Measurements from ENCODE around the gene STK32C.

STK32C gene

DNA sequence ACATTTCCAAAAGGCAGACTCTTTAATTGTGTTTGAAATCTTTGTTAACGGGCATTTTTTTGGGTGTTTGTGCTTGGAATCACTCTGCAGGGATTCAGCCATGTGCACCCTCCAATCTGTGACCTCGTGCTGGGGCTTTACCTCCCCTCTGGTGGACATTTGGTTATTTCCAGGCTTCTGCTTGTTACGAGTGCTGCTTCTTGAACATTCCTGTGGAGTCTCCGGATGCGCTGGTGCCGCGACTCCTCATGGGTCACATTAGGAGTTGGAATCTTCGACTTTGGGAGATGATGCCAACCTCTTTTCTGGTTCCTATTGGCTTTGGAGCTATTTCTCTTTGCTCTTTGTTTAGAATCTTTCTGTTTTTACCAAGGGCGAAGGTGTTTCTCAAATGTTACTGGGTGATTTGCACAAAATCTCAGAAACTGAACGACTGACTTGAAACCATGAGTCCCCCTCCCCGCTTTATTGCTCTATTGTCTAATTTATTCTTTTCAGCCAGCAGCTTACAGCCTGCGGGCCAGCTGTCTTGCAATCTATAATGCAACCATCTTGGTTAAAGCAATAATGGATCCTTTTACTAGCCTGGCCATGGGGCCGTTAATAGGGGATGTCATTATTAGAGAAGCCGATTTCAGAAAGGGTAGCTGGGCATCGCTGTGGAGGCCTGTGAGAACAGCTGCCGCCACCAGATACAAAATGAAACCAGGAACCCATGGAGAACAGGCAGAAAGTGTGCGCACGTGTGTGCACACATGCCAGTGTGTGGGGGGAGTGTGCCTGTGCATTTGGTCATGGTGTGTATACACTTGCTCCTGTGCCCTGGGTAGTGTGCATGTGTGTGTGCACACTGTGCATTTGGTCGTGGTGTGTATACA is 130.9 kb downstream of the STK32C start:
- no peak for DNase-seq

DNA sequence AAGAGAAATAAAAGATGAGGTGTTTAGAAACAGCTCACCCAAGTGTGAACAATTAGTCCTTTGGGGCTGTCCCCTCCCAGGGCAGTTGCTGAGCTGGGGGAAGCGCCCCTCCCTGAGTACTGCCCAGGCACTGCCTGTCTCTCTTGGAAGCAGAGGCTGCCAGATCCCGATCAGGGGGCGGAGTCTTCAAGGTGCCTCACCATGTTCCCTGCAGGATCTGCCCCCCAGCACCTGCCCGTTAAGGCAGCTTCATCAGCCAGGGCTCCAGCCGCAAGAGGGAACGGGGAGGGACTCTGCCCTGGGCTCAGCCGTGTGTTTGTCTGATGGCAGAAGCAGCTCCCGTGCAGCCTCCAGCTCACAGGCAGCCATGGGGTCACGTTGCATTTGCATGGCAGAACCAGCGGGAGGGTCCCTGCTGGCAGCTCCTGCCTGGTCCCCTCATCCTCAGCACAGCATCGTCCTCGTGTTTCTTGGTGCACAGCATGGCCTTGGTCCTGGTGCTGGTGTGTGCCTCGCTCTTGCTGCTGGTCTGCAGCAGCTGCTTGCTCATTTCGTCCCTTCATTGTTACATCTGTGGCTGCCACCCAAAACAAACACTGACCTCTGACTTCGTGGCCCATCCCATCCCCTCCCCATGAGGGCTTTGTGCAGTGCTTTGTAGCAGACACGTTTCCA is 131.7 kb downstream of the STK32C start:
- no peak for DNase-seq

DNA sequence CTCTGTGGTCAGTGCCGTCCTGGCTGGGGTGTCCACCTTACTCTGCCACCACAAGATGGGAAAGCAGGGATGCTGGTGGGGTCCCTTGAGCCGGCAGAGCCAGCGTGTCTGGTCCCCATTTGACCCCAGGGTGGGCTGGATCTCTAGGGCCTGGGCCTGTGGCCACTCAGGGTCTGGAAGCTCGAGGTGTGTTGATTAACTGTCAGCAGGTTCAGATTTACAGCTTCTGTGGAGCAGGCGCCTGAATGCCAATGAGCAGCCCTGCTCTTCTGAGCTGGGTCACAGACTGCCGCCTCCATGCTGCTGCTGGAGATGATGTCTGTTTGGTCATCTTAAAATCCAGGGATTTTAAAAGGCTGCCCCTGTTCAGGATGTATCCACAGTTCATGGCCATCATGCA is 132.3 kb downstream of the STK32C start:
- DNase-seq, result no peak

DNA sequence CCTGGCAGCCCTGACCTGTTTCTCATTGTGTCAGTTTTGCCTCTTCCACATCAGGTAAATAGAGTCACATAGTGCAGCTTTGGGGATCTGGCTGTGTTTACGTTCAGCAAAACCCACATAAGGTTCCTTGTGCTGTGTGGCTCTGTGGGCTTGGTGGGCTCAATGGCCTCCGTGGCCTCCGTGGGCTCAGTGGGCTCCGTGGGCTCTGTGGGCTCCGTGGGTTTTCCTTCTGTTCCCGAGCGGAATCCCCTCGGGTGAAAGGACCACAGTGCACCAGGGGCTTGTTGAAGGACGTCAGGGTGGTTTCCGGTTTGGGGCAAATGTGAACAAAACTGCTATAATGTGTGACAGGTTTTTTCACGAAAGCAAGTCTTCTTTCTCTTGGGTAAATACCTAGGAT is 133.5 kb downstream of the STK32C start:
- no peak for DNase-seq

DNA sequence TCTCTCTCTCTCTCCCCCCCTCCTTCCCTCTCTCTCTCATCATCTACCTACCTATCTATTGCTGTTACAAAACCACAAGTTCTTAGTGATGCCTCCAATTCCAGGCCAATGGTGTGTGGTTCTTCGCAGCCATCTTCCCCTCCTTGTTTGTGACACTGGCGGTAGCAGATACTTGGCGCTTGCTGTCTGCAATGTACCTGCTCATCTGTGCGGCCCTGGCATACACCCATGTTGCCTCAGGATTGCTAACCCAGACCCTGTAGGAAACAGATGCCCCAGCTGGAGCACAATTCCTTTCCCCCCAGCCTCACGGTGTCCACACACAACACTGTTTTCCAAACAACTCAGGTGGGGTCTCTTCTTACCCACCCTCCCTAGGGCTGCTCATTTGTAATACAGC is 134.6 kb downstream of the STK32C start:
- no peak for DNase-seq

DNA sequence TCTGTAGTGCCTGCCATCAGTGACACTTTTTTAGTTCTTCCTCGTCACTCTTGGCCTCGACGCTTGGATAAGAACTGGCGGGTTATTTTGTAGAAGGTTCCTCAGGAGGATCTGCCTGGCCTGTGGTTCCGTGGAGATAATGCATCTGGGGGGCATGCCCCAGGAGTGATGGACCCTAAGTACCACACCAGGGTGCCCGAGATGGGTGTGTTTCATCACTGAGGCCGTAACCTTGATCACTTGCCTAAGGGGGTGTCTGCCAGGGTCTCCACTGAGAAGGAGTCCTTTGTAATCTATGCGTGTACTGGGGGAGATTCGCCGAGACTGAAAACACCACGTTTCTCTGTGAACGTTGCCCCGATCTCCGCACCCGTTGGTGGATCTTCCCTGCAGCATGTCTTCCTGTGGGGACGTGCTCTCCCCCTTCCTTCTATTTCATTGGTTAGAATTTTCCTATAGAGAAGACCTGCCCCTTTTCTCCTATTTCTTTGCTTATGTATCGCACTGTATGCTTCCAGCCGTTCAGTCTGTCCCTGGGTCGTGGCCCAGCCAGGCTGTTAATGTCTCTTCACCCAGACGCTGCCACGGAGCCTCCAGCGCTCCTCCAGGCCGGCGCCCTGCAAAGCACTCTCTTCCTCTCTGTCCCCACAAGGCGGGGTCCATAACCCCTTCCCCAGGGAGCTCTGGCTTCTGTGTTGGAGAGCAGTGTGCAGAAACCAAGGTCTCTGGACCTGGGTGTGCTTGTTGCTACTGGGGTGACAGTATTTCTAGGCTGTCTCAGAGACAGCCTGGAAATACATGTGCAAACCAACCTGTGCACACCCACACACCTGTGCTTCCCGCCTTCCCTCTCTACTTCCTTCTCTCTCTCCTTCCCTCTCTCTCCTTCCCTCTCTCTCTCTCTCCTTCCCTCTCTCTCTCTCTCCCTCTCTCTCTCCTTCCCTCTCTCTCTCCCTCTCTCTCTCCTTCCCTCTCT is 135.4 kb downstream of the STK32C start:
- no peak for DNase-seq

DNA sequence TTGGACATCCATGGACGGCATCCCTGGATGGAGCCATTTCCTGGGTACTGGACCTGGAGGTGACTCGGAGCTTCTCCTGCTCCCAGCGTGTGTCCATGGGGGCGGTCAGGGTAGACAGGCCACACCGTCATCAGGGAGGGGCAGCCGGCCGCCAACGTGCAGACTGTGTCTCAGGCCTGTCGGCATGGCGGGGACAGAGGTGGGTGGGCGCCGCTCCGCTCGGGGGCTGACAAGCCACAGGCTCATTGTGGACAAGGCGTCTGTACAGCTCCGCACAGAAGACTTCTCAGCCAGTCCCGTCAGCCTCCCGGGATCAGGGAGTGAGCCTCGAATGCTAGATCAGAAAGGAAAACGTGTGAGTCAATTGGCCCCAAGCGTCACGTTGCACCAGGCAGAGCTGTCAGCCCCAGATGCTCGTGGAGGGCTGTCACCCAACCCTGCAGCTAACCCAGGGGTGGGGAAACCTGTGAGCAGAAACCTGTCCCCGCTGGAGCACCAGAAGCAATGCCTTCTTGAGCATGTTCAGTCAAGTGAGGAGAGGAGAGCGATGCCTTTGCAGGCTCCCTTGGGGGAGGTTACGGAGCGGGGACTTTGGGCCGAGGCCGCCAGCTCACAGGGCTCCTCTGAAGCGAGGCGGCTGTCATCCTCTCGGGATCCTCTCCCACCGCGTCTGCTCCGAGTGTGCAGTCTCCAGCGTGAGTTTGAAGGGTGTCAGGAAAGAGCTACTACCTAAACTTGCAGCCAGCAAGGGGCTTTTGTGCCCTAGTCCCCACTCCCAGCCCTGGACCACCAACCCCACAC is 137.0 kb downstream of the STK32C start:
- no peak for DNase-seq

DNA sequence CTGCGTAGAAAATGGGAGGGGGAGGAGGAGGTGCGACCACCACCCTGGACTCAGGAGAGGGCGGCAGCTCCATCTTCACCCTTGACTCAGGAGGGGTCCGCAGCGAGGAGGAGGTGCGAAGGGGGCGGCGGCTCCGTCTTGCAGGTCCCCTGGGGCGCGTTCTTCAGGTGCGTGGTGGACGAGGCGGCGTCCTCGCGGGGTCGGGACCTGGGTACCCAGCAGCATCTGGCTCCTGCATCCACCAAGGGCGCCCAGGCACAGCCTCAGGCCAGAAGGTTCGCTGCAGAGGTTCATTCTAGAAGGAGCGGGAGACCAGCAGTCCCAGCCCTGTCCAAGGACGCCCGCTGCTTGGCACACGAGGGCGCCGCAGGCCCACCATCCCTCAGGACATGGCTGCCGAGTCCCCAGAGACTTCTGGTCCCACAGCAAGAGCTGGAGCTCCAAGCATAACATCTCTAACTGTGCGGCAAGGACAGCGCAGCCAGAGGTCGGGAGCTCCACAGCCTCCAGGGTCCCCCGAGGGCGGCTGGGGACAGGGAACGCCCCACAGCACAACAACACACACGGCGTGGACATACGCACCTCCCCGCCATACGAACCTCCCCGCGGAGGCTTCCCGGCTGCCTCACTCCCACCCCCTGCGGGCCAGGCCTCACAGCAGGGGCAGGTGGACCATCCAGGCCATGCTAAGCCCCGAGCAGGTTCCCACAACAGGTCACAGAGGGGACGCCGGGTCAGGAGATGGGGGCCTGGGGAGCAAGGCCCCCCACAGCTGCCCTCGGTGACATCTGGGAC is 137.8 kb downstream of the STK32C start:
- no peak for DNase-seq

DNA sequence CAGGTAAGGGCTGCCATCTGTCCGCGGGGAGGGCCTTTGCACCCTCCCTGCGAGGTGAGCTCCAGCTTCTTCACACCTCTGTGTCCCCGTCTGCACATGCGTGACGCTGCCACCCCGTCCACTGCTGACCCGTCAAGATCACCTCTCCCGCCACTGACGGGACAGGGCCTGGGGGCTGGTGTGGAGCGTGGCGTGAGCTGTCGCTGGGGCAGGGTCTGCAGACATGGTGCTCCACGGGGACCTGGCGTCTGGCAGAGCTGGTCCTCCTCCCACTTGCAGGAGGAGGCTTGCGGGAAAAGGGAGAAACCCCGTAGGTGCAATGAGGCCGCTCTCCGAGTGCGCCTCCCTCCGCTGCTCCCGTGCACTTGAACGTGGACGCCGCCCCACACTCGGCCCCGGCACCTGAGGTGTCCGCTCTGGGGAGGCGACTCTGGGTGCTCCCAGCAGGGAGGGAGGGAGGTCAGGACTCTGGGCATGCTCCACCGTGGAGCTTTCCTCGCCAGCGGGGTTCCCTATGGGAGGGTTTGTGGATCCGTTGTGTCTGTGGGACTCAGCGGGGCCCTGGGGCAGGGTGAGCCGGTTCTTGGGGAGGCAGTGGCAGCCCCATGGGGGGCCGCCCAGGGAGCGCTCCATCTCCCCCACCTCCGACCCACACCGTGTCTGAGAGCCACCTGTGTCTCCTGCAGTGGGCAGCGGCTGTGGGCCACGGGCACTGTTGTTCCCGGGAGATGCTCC is 138.6 kb downstream of the STK32C start:
- DNase-seq, result no peak

DNA sequence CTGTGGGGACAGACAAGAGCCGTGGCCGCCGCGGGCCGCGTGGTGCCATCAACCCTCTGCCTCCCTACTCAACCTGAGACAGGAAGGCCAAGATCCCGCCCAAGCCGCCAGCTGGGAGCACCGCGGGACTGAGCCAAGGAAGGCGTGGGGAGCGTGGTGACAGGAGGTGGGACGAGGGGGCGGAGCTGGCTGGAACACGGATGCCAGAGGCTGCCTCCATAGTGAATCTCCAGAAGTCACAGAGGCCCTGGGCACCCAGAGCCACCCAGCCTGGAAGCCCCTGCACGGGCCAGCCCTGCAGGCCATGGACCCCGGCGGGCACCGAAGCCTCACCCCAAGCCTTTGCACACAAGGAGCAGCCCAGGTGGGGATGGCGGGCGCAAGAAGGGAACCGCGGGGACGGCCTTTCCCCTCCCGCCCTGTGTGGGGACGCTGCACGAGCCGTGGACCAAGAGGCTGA is 139.1 kb downstream of the STK32C start:
- DNase-seq, result no peak

DNA sequence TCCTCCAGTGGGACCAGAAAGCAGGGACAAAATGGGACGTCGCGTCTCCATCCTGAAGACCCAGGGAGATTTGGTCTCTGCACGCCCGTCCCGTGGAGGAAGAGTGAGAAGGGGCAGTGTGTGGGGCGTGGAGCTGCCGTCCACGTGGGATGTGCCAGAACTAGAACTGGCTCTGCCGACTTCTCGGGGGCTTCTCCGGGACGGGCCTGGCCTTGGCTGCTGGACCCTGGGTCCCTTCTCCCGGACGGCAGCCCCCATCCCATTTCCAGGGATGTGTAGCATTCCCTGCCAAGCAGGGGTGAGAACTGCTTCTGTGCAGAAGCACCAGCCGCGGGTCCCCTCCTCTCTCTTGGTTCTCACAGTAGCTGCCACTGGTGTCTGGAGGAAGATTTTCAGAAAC is 139.8 kb downstream of the STK32C start:
- DNase-seq, result no peak

DNA sequence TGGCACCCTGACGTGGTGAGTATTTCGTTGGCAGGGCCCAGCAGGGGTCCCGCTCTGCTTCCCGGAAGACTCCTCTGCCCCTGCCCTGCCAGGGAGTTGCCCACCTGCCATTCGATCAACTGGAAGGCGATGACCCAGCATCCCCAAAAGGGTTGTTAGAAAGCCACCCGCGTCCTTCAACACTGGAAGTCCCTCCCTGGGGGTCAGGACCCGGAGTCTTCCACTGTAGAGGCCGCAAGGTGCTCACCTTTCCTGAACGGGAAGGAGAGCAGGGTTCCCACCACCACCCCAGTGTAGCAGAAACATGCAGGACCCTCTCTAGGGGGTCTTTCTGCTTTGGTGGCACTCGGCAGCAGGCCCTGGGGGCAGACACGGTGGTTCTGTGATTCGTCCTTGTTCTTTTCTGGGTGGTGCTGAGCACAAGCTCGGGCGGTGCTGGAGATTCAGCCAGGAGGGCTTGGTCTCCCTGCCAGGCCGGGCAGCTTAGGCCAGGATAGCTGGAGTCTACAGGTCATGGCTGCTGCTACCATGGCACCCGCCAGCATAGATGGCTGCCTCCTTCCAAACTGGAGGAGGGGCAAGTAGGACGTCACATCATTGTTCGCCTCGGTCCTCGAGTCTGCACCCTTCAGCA is 140.6 kb downstream of the STK32C start:
- no peak for DNase-seq

DNA sequence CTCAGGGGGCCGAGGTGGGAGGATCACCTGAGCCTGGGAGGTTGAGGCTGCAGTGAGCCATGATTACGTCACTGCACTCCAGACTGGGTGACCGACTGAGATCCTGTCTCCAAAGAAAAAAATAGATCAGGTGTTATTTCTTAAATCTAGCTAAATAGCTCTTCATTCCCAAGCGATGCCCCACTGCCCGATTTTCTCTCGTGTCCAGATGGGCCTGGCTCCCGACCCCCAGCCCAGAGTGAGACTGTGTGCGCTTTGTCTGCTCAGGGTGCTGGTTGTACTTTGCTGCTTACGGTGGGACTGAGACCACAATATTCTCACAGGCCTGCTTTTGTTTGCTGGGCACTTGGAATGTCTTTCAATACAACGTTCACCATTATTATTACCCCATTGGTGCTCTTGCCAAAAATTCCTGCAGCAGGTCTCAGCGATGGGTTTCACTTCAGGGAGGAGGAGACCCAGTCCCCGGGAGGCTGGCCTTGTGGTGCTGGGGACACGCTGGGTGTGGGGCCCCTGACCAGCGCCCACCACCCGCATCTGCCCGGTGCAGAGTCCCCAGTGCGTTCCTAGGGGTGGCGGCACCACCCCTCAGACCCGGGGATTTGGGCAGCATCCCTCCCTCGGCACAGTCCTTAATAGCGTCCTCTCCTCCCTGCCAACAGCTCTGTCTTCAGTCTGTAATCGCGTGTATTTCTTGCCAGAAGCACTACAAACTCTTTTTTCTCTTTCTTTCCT is 141.4 kb downstream of the STK32C start:
- no peak for DNase-seq

DNA sequence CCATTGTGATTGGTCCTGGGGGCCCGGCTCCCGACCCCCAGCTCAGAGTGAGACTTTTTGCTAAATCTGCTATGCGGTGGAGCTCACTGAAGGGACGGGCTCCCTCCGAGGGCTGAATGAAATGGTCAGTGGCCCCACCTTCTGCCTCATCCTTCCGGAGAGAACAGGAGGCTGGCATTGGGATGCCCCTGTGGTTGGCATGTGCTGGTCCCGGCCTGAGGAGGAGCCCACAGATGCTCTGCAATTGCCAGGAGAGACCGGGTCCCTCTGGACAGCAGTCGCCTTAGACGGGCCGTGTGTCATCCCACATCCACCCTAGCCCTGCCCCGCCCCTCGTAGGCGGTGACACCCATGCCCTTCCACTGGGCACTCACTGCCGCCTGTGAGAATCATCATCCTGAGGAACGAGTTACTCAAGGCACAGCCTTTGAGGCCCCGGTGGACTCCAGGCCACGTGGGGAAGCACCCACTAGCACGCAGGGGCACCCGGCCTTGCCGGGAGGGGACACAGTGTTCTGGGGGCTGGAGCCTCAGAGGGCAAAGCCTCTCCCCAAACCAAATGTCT is 142.3 kb downstream of the STK32C start:
- no peak for DNase-seq

DNA sequence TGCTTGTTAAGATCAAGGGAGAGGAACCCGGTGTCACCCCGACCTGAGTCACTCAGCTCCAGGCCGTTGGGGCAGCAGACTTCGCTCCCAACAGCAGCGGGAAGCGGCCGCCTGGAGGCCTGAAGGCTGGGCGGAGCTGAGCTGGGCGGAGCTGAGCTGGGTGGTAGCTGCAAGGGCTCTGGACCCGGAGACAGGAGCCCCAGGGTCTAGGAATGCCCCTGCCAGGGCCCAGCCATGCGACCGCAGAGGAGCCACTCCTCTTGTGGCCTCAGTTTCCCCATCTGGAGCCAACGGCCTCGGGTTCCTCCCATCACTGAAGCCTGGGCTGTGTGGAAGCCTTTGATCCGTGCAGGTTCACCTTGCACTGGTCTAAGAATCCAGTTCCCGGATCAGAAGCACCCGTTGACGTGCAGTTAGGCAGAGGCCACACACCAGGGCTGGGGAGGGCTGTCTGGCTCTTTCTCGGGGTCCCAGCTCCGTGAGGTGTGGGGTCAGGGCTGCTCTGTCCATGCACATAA is 142.9 kb downstream of the STK32C start:
- no peak for DNase-seq

DNA sequence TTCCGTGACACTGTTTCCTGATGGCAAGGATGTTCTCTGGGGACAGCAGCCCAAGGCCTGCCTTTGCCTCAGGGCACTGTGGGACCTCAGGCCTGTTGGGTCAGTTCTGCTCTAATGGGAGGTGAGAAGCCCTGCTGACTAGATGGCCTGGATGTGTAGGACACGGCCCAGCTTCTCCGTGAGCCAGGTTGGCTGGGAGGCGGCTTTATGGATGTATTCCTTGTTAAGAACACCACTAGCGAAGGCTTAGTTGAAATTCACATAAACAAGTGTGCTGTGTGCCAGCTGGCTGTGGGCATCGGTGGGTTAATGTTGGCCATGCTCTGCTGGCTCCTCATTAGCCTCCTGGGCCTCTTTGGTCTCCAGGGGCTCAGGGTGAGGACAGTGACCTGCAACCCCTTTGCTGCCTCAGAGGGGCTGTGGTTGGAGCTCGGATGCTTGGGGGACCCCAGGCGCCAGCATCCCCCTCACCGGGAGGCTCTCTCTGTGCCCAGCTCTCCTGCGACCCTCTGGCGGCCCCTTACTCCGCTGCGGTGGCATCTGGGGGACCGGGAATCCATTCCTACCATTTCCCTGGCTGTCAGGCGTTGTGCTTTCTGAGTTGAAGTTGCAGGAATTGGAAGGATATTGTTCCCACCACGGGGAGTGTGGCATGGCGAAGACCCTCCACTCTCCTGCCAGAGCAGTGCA is 143.8 kb downstream of the STK32C start:
- no peak for DNase-seq

DNA sequence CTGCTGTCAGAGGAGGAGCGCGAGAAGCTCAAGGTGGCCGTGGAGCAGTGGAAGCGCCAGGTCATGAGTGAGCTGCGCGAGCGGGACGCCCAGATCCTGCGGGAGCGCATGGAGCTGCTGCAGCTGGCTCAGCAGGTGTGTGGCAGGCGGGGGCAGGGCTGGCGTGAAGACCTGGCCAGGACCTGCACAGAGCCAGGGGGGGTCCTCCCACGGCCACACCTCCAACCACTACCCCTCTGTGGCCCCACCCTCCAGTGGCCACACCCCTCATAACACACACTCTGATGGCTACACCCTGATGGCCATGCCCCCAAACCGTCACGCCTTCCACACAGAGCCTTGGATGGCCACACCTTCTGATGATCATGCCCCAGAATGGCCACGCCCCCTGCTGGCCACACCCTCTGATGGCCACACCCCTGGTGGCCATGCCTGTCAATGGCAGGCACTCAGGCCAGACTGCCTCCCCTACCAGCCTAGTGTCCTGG is 144.4 kb downstream of the STK32C start:
- peak; percentile 87 for DNase-seq
